Neuronal stem cell (in vitro differentiated cells): ENCODE results near the gene CCDC34.

Experiments
- DNase-seq: peaks from one replicate; pipeline ENCODE4 v3.0.0-alpha.2; 2013; ENCODE audit warnings: low spot score
- H2AFZ ChIP-seq: one replicate; pipeline ENCODE4 v1.6.1; 2013; ENCODE audit warnings: mild to moderate bottlenecking, low read length, inconsistent platforms
- H2AK5ac ChIP-seq: 2 replicates; pipeline ENCODE4 v1.6.1; 2013; ENCODE audit warnings: low read depth, mild to moderate bottlenecking, inconsistent platforms, low read length, moderate library complexity, mixed read lengths
- H2BK120ac ChIP-seq: 2 replicates; pipeline ENCODE4 v1.6.1; 2013; ENCODE audit warnings: low read depth, mild to moderate bottlenecking, inconsistent platforms, low read length, moderate library complexity, mixed read lengths
- H2BK12ac ChIP-seq: one replicate; pipeline ENCODE4 v1.6.1; 2013; ENCODE audit warnings: low read length, inconsistent platforms
- H2BK15ac ChIP-seq: 2 replicates; pipeline ENCODE4 v1.6.1; 2013; ENCODE audit warnings: mild to moderate bottlenecking, low read length, inconsistent platforms, mixed read lengths
- H2BK5ac ChIP-seq: one replicate; pipeline ENCODE4 v1.6.1; 2013; ENCODE audit warnings: inconsistent platforms, mild to moderate bottlenecking, low read length, moderate library complexity
- H3K14ac ChIP-seq: one replicate; pipeline ENCODE4 v1.6.1; 2013; ENCODE audit warnings: low read length, inconsistent platforms
- H3K18ac ChIP-seq: 2 replicates; pipeline ENCODE4 v1.6.1; 2013; ENCODE audit warnings: low read length, inconsistent platforms
- H3K23ac ChIP-seq: 2 replicates; pipeline ENCODE4 v1.6.1; 2013; ENCODE audit warnings: low read depth, mild to moderate bottlenecking, mixed read lengths, low read length, inconsistent platforms; ENCODE audit not compliant: poor library complexity
- H3K27ac ChIP-seq: replicated peaks from 3 replicates; pipeline ENCODE4 v1.5.1; 2013; ENCODE audit warnings: low read length, inconsistent platforms
- H3K27me3 ChIP-seq, 3 experiments: 2 replicates each; pipeline ENCODE4 v1.6.1; 2013; ENCODE audit warnings: low read length in 3 of 3, mild to moderate bottlenecking in 2 of 3, inconsistent platforms in 1 of 3, low read depth in 1 of 3, mixed read lengths in 1 of 3, moderate library complexity in 1 of 3; ENCODE audit not compliant: control insufficient read depth in 3 of 3, insufficient read depth in 3 of 3
- H3K36me3 ChIP-seq, 2 donors: replicated peaks in 1 of 2; 2 replicates each; pipeline ENCODE4 v1.6.1; 2013; ENCODE audit warnings: low read length in 2 of 2; ENCODE audit not compliant: control insufficient read depth in 2 of 2, insufficient read depth in 2 of 2
- H3K4ac ChIP-seq: 2 replicates; pipeline ENCODE4 v1.6.1; 2013; ENCODE audit warnings: inconsistent platforms, mild to moderate bottlenecking, low read length, moderate library complexity
- H3K4me1 ChIP-seq, 2 donors: 1 replicate in 1 of 2; 2 replicates in 1 of 2; pipeline ENCODE4 v1.6.1; 2013; ENCODE audit warnings: low read length in 2 of 2, low read depth in 1 of 2; ENCODE audit not compliant: control insufficient read depth in 2 of 2, insufficient read depth in 1 of 2
- H3K4me2 ChIP-seq: one replicate; pipeline ENCODE4 v1.6.1; 2013; ENCODE audit warnings: mild to moderate bottlenecking, low read length, inconsistent platforms; ENCODE audit not compliant: insufficient read depth, poor library complexity, severe bottlenecking
- H3K4me3 ChIP-seq, 2 donors: 2 replicates each; pipeline ENCODE4 v1.5.1; 2013; ENCODE audit warnings: low read length in 2 of 2, mild to moderate bottlenecking in 2 of 2, inconsistent platforms in 1 of 2, moderate library complexity in 1 of 2
- H3K79me1 ChIP-seq: one replicate; pipeline ENCODE4 v1.6.1; 2013; ENCODE audit warnings: low read depth, mild to moderate bottlenecking, inconsistent platforms, low read length, moderate library complexity
- H3K9ac ChIP-seq: one replicate; pipeline ENCODE4 v1.6.1; 2013; ENCODE audit warnings: mild to moderate bottlenecking, low read depth, low read length, inconsistent platforms; ENCODE audit not compliant: poor library complexity
- H3K9me3 ChIP-seq, 2 donors: replicated peaks in 1 of 2; 2 replicates each; pipeline versions ENCODE3 to v1.6.1; 2013; ENCODE audit warnings: low read length in 2 of 2, mild to moderate bottlenecking in 2 of 2, inconsistent platforms in 1 of 2, low read depth in 1 of 2, mixed read lengths in 1 of 2, moderate library complexity in 1 of 2; ENCODE audit not compliant: control insufficient read depth in 2 of 2, insufficient read depth in 1 of 2
- H4K8ac ChIP-seq: one replicate; pipeline ENCODE4 v1.6.1; 2013; ENCODE audit warnings: low read depth, mild to moderate bottlenecking, inconsistent platforms, low read length, moderate library complexity
- H4K91ac ChIP-seq: one replicate; pipeline ENCODE4 v1.6.1; 2013; ENCODE audit warnings: low read length, low read depth, mild to moderate bottlenecking, inconsistent platforms; ENCODE audit not compliant: poor library complexity
- WGBS, 2 donors: extraction: QIAGEN DNeasy Blood & Tissue Kit; methylation state at CpG; one replicate each; pipeline ENCODE4 v1.1.7; 2013; ENCODE audit warnings: missing lambda C conversion rate in 2 of 2, mixed read lengths in 1 of 2; ENCODE audit not compliant: insufficient read length in 2 of 2, insufficient replicate concordance in 1 of 2; ENCODE audit errors: extremely low coverage in 2 of 2; 5-methylcytosine and 5-hydroxymethylcytosine counted together

Gene CCDC34

GRCh38 chr11:27391331-27392015 is 28.5 kb upstream of the CCDC34 start:
- H2BK12ac ChIP-seq: no peak overlapping the region
- H3K9ac ChIP-seq: no peak overlapping the region
- H3K36me3 ChIP-seq: peaks cover 0 to 15% of the 10 kb centered on the region in 2 donors
- H3K23ac ChIP-seq: no peak overlapping the region
- peak overlapping the region; percentile 81 for H3K27ac ChIP-seq
- no peak overlapping the region for H3K4ac ChIP-seq
- no peak overlapping the region for H3K18ac ChIP-seq
- no peak overlapping the region for H2AFZ ChIP-seq
- H2BK5ac ChIP-seq: no peak overlapping the region
- no peaks in the 10 kb centered on the region for H3K27me3 ChIP-seq
- no peak overlapping the region for H3K14ac ChIP-seq
- no peak overlapping the region for H2AK5ac ChIP-seq
- peaks cover 27 to 42% of the 10 kb centered on the region in 2 donors for H3K4me1 ChIP-seq
- H2BK120ac ChIP-seq: no peak overlapping the region
- DNase-seq: peak; percentile 24
- no peak overlapping the region for H3K4me2 ChIP-seq
- H4K91ac ChIP-seq: no peak overlapping the region
- H2BK15ac ChIP-seq: no peak overlapping the region
- WGBS, 2 donors: no CpG with 5 or more reads among the region's 5 CpGs
- H3K4me3 ChIP-seq: no peak overlapping the region
- H3K79me1 ChIP-seq: peaks cover 2% of the 10 kb centered on the region
- H3K9me3 ChIP-seq: no peaks in the 10 kb centered on the region
- no peak overlapping the region for H4K8ac ChIP-seq

- no peak overlapping the region for H2AK5ac ChIP-seq
- WGBS, 2 donors: no CpG with 5 or more reads among the region's 6 CpGs
- H3K4me1 ChIP-seq: peaks cover 22 to 42% of the 10 kb centered on the region in 2 donors
These were observed 27.6 kb upstream of the CCDC34 start for GRCh38 chr11:27390318-27391295.

GRCh38 chr11:27388869-27389268 is 25.9 kb upstream of the CCDC34 start:
- no peak overlapping the region for H3K18ac ChIP-seq
- H2BK120ac ChIP-seq: no peak overlapping the region
- H2BK15ac ChIP-seq: no peak overlapping the region
- H2BK5ac ChIP-seq: no peak overlapping the region
- no peak overlapping the region for H4K8ac ChIP-seq
- WGBS, 2 donors: no CpG with 5 or more reads among the region's 1 CpG
- no peak overlapping the region for H4K91ac ChIP-seq
- no peak overlapping the region for H3K4me3 ChIP-seq
- no peak overlapping the region for H3K4ac ChIP-seq
- no peak overlapping the region for H3K9ac ChIP-seq
- peaks cover 2% of the 10 kb centered on the region for H3K79me1 ChIP-seq
- H3K9me3 ChIP-seq: no peaks in the 10 kb centered on the region
- H3K14ac ChIP-seq: no peak overlapping the region
- peaks cover 6 to 33% of the 10 kb centered on the region in 2 donors for H3K36me3 ChIP-seq
- H3K23ac ChIP-seq: no peak overlapping the region
- H3K27me3 ChIP-seq: no peaks in the 10 kb centered on the region
- DNase-seq: no peak
- H3K4me2 ChIP-seq: no peak overlapping the region
- no peak overlapping the region for H2AK5ac ChIP-seq
- no peak overlapping the region for H3K27ac ChIP-seq
- H2BK12ac ChIP-seq: no peak overlapping the region
- H2AFZ ChIP-seq: no peak overlapping the region
- H3K4me1 ChIP-seq: peaks cover 12 to 34% of the 10 kb centered on the region in 2 donors

More at GRCh38 chr11:27390318-27391295, 27.6 kb upstream of the CCDC34 start:
- Histone ChIP-seq H3K4me3 (no peak overlapping the region), H3K27me3 (no peaks in the 10 kb centered on the region), H3K9me3 (no peaks in the 10 kb centered on the region), H3K79me1 (peaks cover 2% of the 10 kb centered on the region), H2BK15ac (no peak overlapping the region), H2BK12ac (no peak overlapping the region), H3K9ac (no peak overlapping the region), H3K36me3 (peaks cover 0 to 18% of the 10 kb centered on the region in 2 donors), H3K27ac (peak overlapping the region; percentile 81), H3K4me2 (no peak overlapping the region), H2AFZ (no peak overlapping the region), H4K91ac (no peak overlapping the region), H3K14ac (no peak overlapping the region), H3K4ac (no peak overlapping the region), H2BK5ac (no peak overlapping the region), H3K23ac (no peak overlapping the region), H4K8ac (no peak overlapping the region), H3K18ac (no peak overlapping the region), H2BK120ac (no peak overlapping the region)
- no peak for DNase-seq

GRCh38 chr11:27388001-27388400 is 25.0 kb upstream of the CCDC34 start:
- no peak overlapping the region for H3K23ac ChIP-seq
- peaks cover 12 to 27% of the 10 kb centered on the region in 2 donors for H3K4me1 ChIP-seq
- no CpG with 5 or more reads among the region's 2 CpGs for WGBS, 2 donors
- no peak overlapping the region for H3K27ac ChIP-seq
- H2AFZ ChIP-seq: no peak overlapping the region
- no peaks in the 10 kb centered on the region for H3K9me3 ChIP-seq
- H3K4me2 ChIP-seq: no peak overlapping the region
- no peak overlapping the region for H4K8ac ChIP-seq
- no peak overlapping the region for H3K4me3 ChIP-seq
- no peak overlapping the region for H3K4ac ChIP-seq
- no peak overlapping the region for H4K91ac ChIP-seq
- H3K27me3 ChIP-seq: no peaks in the 10 kb centered on the region
- DNase-seq: no peak
- H2BK5ac ChIP-seq: no peak overlapping the region
- H2BK120ac ChIP-seq: no peak overlapping the region
- no peak overlapping the region for H2BK12ac ChIP-seq
- peaks cover 2% of the 10 kb centered on the region for H3K79me1 ChIP-seq
- peaks cover 6 to 42% of the 10 kb centered on the region in 2 donors for H3K36me3 ChIP-seq
- H2BK15ac ChIP-seq: no peak overlapping the region
- no peak overlapping the region for H2AK5ac ChIP-seq
- H3K14ac ChIP-seq: no peak overlapping the region
- no peak overlapping the region for H3K9ac ChIP-seq
- no peak overlapping the region for H3K18ac ChIP-seq
